ENCODE results near the gene SLC4A4.

The SLC4A4 gene

DNA sequence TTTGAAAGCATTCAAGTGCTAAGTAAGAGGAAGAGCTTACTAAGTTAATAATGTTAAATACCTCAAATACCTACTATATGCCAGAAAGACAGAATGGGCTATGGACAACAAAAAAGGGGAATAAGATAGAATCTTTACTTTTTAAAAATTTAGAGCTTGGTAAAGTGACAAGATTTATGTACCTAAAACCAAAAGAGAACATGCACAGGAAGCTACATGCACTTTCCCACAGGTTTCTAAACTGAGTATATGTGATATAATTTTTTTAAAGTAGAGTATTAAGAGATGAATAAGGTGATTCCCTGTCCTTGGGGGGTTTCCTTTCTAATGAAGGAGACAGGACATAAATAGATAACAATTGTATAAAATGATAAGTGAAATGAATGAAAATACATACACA lies 30.7 kb downstream of the SLC4A4 start:
- TF ChIP-seq CTCF (IDR thresholded peaks at IDR 0.05; ENCODE audit: insufficient read depth, low read depth, low read length, missing control alignments): no peak
- no peak for DNase-seq (ENCODE audit: low read depth)
- H3K4me3 ChIP-seq (ENCODE audit: low read length): no peak overlapping the region

GRCh38 chr4:71375494-71375893 lies 36.7 kb downstream of the SLC4A4 start:
- no peak overlapping the region for H3K4me3 ChIP-seq (ENCODE audit: low read length)
- TF ChIP-seq CTCF (IDR thresholded peaks at IDR 0.05; ENCODE audit: insufficient read depth, low read depth, low read length, missing control alignments): no peak
- DNase-seq (ENCODE audit: low read depth): no peak

DNA sequence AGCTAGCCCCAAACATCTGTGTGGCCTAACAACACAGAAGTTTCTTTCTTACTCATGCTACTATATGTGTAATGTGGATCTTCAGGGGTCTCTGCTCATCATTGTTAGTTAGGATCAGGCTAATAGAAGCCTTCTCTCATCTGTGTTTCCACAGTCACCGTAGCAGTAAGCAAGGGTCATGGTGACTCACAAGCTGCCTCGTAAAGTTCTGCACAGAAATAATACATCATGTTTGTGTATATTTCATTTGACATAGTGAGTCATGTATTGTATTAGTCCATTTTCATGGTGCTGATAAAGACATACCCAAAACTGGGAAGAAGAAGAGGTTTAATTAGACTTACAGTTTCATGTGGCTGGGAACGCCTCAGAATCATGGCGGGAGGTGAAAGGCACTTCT lies 38.7 kb downstream of the SLC4A4 start:
- H3K4me3 ChIP-seq (ENCODE audit: low read length): no peak overlapping the region
- peak; percentile 61 for DNase-seq (ENCODE audit: low read depth)
- TF ChIP-seq CTCF (IDR thresholded peaks at IDR 0.05; ENCODE audit: insufficient read depth, low read depth, low read length, missing control alignments): no peak

GRCh38 chr4:71379126-71379525 lies 40.3 kb downstream of the SLC4A4 start:
- H3K4me3 ChIP-seq (ENCODE audit: low read length): no peak overlapping the region
- DNase-seq (ENCODE audit: low read depth): no peak
- TF ChIP-seq CTCF (IDR thresholded peaks at IDR 0.05; ENCODE audit: insufficient read depth, low read depth, low read length, missing control alignments): no peak

DNA sequence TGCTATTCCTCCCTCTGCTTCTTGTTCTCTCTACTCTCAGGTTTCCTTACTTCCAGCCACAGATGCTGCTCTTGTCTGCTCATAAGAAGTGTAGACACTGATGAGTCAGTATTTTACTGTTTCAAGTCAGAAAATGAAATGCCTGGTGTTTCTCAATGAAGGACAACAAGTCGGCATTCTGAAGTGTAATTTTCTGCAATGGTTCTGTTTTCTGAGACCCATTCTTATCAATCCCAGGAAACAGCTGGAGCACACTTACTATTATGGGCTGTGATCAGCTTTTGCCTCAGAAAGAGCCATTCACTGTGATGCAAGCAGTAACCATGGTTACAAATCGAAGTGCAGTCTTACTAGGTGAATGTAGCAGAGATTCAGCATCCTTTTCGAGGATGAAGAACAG lies 42.0 kb downstream of the SLC4A4 start:
- peak; percentile 4 for DNase-seq (ENCODE audit: low read depth)
- TF ChIP-seq CTCF (IDR thresholded peaks at IDR 0.05; ENCODE audit: insufficient read depth, low read depth, low read length, missing control alignments): no peak

GRCh38 chr4:71382125-71382899 lies 43.5 kb downstream of the SLC4A4 start:
- no peak overlapping the region for H3K4me3 ChIP-seq (ENCODE audit: low read length)
- TF ChIP-seq CTCF (IDR thresholded peaks at IDR 0.05; ENCODE audit: insufficient read depth, low read depth, low read length, missing control alignments): no peak
- no peak for DNase-seq (ENCODE audit: low read depth)

More for the DNA sequence above, 42.0 kb downstream of the SLC4A4 start:
- H3K4me3 ChIP-seq (ENCODE audit: low read length): no peak overlapping the region
